ENCODE results near the gene GAS2.
"Not testable (repeated sequence)": the region's sequence is repeated elsewhere in the genome, so short reads cannot be mapped to it uniquely, and the experiment has no call there.

Gene GAS2

DNA sequence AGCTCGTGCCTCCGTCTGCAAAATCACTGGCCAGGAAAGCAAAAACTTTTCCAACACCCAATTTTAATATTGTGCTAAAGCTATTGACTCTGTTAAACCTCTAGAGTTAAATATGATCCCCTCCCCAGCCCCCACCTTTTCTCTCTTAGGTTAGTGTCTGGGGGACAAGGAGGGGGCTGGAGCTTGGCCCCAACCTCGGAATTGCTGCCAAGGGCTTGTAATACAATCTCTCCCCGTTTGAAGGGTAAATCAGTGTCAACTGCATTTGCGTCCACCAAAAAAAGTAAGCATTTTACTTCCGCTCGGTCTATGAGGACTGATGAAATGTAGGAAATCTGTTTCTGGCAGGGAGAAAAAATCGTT lies at the start of gene GAS2:
Gene GAS2 (plus strand): TSS at position 287 of the 363 bp plus-strand sequence. CDS start 8,259 bp downstream, outside the sequence.
- no peak for DNase-seq

DNA sequence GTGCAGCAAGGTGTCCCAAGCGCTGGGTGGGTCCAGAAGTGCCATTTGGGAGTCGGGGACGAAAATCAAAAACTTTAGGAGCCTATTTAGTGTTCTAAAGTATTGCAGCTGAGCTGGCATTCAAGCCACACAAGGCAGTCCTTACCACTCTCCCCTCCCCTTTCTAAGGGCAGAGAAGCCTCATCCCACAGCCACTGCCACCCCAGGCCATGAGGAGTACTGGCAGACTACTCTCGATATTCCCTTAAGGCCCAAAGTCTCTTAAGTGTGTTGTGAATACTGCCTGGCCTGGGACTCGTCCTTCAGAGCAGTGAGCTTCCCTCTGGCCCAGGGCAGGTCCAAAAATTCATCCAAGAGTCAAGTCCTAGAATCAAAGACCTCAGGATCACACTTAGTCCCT lies 48.5 kb upstream of the GAS2 start:
- DNase-seq, result no peak

- DNase-seq, result peak; percentile 86
Observed at GRCh38 chr11:22624742-22625447, 41.5 kb upstream of the GAS2 start.

DNA sequence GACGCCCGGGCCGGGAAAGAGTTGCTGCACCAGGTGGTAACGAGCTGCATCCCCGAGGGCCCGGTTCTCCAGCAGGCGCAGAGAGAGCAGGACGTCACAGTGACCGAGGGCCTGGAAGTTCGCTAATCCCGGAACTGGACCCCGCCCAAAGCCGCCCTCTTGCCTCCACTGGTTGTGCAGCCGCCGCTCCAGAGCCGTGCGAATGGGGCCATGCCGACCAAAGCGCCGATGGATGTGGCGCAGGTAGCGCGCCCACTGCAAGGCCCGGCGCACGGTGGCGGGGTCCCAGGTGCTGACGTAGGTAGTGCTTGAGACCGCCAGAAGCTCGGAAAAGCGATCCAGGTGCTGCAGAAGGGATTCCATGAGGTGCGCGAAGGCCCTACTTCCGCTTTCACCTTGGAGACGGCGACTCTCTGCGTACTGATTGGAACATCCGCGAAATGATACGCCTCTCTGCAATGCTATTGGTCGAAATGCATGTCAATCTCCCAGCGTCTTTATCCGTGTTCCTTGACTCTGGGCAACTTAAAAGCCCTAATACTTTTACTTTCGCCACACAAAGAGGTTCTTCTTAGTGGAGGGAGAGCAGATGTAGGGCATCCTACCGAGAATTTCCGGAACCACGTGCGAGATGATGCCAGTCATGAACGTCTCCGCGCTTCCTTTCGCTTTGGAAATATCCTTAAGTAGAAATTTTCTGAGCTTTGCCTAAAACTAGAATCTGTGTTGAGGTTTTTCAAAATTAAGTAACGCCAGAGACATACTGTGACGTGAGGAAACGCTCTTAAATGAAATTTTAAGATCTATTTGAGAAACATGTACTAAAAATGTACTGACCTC lies 40.7 kb upstream of the GAS2 start, which contains the start of gene FANCF:
Gene FANCF (minus strand): TSS at position 376 of the 840 bp plus-strand sequence. CDS start 13 bp downstream, at position 363.
- DNase-seq, result peak; percentile 98

DNA sequence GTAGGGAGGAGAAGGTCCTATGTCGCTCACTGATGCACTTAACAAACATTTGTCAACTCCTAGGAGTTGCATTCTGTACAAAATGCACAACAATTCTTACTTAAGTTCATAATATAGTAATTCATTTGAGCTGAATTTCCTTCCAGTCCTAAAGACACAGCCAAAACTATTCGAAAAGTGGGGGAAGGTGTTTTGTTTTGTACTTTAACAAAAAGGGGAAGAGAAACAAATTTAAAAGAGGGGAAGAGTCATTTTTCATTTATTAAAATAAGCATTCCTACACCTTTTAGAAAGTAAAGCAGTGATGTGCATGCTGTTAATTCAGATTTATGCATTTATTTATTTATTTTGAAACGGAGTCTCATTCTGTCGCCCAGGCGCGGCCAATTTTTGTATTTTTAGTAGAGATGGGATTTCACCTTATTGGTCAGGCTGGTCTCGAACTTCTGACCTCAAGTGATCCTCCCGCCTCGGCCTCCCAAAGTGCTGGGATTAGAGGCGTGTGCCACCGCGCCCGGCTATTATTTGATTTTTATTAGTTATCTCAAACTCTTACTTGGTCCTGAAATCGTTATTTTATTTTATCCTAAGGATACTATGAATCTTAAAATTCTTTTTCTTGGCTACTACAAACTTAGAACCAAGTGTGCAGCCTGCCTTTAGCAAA lies 39.7 kb upstream of the GAS2 start:
- no peak for DNase-seq

GRCh38 chr11:22627421-22627820 lies 39.0 kb upstream of the GAS2 start:
- DNase-seq, result no peak

GRCh38 chr11:22633354-22633902 lies 33.0 kb upstream of the GAS2 start:
- DNase-seq, result no peak

DNA sequence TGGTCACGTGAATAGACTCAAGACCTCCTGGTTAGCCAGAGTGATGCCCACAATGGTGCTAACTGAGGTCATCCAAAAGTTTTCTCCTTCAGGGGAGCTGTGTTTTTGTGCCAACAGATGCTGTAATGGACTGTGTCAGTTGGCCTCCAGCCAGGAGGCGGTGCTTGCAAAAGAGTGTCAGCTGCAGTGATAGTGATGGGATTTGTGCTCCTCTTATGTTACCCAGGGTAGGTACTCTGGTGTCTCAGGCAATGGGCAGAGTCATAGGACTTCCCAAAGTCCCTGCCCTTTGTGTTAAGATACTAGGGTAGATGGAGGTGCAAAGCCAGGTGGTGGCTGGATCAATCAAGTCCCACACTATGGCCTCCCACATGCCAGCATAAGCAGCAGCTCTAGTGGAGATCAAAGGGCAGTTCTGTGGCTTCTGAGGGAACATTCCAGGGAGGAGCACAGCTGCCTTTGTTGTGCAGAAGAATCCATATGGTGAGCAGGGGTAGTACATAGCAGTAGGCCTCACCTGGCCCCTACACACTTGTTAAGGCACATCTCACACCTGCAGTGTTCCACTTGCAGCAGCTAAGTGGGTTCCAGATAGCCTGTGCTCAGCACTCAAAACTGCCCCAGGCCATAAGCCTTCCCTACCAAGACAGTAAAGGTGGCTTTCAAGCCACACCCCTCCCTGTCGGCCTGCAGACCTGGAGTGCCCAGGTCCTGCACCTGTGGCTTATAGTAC lies 31.3 kb upstream of the GAS2 start:
- DNase-seq, result no peak

GRCh38 chr11:22635689-22636088 lies 30.7 kb upstream of the GAS2 start:
- no peak for DNase-seq

DNA sequence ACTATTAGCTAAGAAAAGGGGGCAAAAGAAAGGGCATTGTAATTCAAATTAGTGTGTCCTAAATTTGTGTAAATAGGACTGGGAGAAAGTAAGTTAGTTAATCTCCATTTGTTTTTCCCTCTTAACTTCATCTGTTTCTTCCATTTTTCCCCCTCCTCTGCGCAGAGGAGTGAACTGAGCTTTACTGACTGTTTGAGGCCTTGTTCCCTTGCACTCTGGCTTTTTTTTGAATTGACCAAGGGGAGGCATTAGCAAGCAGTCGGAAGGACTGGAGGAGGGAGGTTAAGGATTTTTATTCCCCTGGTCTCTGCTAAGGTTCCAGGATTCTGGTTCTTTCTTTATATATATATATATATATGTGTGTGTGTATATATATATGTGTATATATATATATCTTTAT lies 25.5 kb upstream of the GAS2 start:
- DNase-seq, result no peak

GRCh38 chr11:22641559-22641958 lies 24.9 kb upstream of the GAS2 start:
- DNase-seq, result no peak

DNA sequence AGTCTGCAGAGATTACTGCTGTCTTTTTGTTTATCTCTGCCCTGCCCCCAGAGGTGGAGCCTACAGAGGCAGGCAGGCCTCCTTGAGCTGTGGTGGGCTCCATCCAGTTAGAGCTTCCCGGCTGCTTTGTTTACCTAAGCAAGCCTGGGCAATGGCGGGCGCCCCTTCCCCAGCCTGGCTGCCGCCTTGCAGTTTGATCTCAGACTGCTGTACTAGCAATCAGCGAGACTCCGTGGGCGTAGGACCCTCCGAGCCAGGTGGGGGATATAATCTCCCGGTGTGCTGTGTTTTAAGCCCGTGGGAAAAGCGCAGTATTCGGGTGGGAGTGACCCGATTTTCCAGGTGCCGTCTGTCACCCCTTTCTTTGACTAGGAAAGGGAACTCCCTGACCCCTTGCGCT lies 14.1 kb upstream of the GAS2 start:
- not testable (repeated sequence) for DNase-seq

DNA sequence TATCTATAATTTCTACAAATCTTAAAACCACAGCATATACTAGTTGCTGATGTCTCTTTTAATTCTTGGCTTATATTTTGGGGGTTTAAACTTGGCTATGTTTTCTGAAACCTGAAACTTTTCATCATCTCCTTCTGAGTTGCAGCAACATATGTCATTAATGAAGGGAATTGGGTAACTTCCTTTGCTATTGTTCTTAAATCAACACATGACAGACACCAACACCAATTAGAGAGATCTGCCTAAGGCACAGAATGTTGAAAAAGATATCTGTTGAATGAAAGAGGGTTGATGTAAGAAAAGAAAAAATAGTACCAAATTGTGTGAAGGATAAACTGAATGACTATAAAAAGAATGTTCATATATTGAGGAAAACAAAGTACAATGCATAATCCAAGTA lies 10.3 kb upstream of the GAS2 start:
- no peak for DNase-seq

DNA sequence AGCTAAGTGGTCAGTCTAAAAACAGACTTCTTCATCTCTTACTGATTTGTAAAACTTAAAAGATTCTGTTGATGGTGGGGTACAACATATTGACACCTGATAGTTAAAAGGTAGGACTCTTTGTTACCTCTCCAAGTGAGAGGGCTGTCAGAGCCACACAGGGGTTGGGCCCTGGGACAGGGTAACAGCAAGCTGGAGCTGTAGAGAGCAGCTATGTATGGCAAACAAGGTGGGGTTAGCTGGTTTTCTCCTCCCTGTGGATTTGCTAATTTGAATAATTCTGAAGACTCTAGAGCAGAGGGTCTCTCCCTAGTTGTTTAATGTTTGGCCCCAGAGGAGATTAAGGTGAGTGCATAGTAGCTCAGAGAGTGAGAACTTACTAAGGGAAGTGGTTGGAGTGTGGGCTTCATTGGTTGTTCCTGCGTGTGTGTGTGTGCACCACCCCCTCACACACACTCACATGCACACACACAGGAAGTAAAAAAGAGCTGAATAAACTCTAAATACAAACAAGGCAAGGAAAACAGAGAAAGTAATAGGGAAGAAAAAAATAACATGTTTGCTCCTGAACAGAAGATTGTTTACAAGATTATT lies 9.2 kb upstream of the GAS2 start:
- DNase-seq, result no peak

- DNase-seq, result no peak
Observed at GRCh38 chr11:22659783-22660182, 6.6 kb upstream of the GAS2 start.

GRCh38 chr11:22666688-22667439 lies 453 bp downstream of the GAS2 start:
- DNase-seq, result peak; percentile 31

DNA sequence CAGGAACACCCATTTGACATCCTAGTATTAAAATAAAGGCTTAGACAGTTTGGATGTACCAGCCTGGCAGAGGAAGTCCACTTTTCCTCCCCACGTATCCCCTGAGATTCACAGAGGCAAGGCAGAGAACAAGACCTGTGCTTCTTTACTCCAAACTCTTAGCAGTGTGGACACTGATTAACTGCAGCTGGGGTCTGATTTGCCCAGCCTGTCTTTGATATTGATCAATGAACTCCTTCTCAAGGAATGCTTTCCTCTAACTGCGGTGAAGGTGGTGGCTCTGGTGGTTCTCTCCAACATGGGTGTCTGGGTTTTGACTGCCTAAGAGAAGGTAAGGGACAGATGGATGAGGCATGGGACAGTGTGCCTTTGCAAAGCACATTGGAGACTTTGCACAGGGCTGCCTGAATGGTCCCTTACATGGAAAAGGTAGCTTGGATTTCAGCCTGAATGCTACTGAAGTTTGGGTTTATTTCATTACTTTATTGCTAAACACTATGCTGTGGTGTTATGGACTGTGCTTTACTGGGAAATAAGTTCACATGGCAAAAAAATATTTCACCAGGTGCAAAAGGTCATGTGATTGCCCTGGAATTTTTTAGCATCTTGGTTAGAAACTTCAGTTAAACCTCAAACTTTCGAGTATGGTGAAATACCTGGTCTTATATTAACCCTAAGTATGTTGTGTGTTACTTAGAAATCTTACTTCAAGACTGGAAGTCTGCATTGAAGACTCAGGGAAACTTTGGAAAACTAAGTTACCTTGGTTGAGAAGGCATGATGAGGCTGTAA lies 1.8 kb downstream of the GAS2 start:
- no peak for DNase-seq

- no peak for DNase-seq
Observed at GRCh38 chr11:22669368-22669767, 3.0 kb downstream of the GAS2 start.

DNA sequence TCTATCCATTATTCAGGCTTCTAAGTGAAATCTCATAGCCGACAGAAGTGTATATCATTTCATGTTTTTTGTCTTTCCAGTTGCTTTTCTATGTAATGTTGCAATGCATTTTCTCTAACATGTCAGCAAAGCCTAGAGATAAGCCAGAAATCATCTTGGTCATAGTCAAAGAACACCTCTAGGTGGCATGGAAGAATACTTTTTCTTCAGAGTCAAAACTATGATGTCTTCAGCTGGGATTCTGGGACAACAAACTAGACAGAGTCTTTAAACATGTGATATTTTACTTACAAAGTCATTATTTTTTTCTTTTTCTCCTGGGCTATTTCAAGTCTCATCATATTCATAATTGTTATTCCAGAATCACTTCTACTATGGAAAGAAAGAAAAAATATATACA lies 4.4 kb downstream of the GAS2 start:
- DNase-seq, result peak; percentile 38

- DNase-seq, result no peak
Observed at GRCh38 chr11:22671751-22672150, 5.3 kb downstream of the GAS2 start.
